Small intestine (tissue), 7 donors: ENCODE measurements around the gene HMGCLL1. TPM values are rescaled to one million over a fixed set of nuclear protein-coding genes. Genes with fewer than 3 reads are reported as not detected.

Experiments used
- DNase-seq, 2 donors: peaks; one replicate each; pipeline versions ENCODE4 v3.0.0 to v3.0.0-alpha.2; 2013
- FAIRE-seq: peaks from 2 replicates; lab custom pipeline; 2012; peaks lifted over from hg19 to GRCh38; lab: Jason Lieb, UNC
- H3K27ac ChIP-seq, 3 donors: one replicate each; pipeline ENCODE4 v1.5.1; 2013; ENCODE audit warnings: low read length in 2 of 3, mild to moderate bottlenecking in 2 of 3, control low read depth in 1 of 3, inconsistent platforms in 1 of 3, low read depth in 1 of 3, moderate library complexity in 1 of 3
- H3K27me3 ChIP-seq, 3 donors: one replicate each; pipeline ENCODE4 v1.6.1; 2013; ENCODE audit warnings: low read length in 3 of 3, inconsistent platforms in 1 of 3; ENCODE audit not compliant: control insufficient read depth in 3 of 3, insufficient read depth in 3 of 3
- H3K36me3 ChIP-seq, 3 donors: one replicate each; pipeline ENCODE4 v1.6.1; 2013; ENCODE audit warnings: low read length in 3 of 3, inconsistent platforms in 1 of 3, low read depth in 1 of 3, mild to moderate bottlenecking in 1 of 3, moderate library complexity in 1 of 3; ENCODE audit not compliant: control insufficient read depth in 3 of 3, insufficient read depth in 2 of 3
- H3K4me1 ChIP-seq, 3 donors: one replicate each; pipeline ENCODE4 v1.6.1; 2013; ENCODE audit warnings: low read length in 2 of 3, inconsistent platforms in 1 of 3, low read depth in 1 of 3, mild to moderate bottlenecking in 1 of 3, moderate library complexity in 1 of 3; ENCODE audit not compliant: control insufficient read depth in 3 of 3, insufficient read depth in 2 of 3
- H3K4me3 ChIP-seq, 3 donors: one replicate each; pipeline ENCODE4 v1.5.1; 2013; ENCODE audit warnings: low read length in 3 of 3, control low read depth in 1 of 3, inconsistent platforms in 1 of 3, low read depth in 1 of 3, mild to moderate bottlenecking in 1 of 3, moderate library complexity in 1 of 3
- H3K9me3 ChIP-seq, 2 donors: one replicate each; pipeline ENCODE4 v1.6.1; 2013; ENCODE audit warnings: low read depth in 1 of 2, low read length in 1 of 2; ENCODE audit not compliant: control insufficient read depth in 2 of 2, insufficient read depth in 1 of 2
- WGBS, 3 donors: extraction: QIAGEN DNeasy Blood & Tissue Kit; methylation state at CpG; one replicate each; pipeline ENCODE4 v1.1.7; 2013; 5-methylcytosine and 5-hydroxymethylcytosine counted together
- polyA plus RNA-seq, 4 donors: library from polyadenylated mRNA; stranded (reverse) in 3 of 4; unstranded in 1 of 4; fragments of 200-250 nt in 3 of 4; fragments of 120-200 nt in 1 of 4; gene quantifications; one replicate each; pipeline versions ENCODE4 v1.2.1 to v1.2.3, GENCODE V29; 2013
- donor health status: healthy with polysubstance abuse.
- donor health status: control.
- donor health status: control.
- donor health status: Bipolar disorder and iron deficiency.
- donor health status: healthy.

Gene HMGCLL1
- polyA plus RNA-seq, 4 donors = 0.75 to 1.2 (median 0.81) TPM; not detected in 1

DNA sequence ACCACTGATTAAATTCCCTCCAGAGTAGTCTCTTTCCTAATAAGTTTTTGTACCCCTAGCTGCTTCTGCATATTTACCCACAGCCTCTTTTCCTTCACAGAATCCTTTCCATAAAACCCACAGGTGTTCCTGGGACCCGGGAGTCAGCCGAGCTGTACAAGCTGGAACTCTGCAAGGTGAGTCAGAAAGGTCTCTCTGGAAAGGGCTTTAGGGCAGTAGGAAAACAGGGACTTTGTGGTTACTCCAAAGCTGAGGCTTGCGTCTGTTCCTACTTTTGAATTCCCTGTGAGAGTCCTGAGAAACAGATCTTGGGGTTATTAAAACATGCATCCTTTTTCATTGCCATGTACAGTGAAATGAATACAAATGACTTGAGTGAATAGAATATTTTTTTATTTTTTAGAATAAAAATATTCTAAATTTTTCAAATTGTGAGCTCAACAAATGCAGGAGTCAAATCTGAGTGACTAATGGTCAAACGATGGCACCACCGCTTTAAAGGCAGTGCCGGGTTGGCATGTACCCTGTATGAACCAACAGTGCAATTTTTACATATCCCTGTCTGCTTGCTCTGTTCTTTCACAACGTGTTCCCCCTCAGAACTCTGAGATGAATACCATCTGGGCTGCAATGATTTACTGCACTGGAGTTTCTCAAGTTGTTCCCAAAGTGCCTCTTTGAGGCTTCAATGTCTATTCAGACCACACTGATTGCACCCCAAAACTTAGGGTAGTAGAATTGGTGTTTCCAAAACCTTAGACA is 173.3 kb downstream of the HMGCLL1 start:
- Histone ChIP-seq H3K4me1 (no peaks in the 10 kb centered on the region), H3K9me3 (no peaks in the 10 kb centered on the region), H3K36me3 (no peaks in the 10 kb centered on the region), H3K27ac (no peak overlapping the region), H3K27me3 (no peaks in the 10 kb centered on the region), H3K4me3 (no peak overlapping the region)
- FAIRE-seq (no peak), DNase-seq (no peak)
- 73 to 81% (median 76%) methylated on average over 7 of the region's 7 CpGs for WGBS, 3 donors

DNA sequence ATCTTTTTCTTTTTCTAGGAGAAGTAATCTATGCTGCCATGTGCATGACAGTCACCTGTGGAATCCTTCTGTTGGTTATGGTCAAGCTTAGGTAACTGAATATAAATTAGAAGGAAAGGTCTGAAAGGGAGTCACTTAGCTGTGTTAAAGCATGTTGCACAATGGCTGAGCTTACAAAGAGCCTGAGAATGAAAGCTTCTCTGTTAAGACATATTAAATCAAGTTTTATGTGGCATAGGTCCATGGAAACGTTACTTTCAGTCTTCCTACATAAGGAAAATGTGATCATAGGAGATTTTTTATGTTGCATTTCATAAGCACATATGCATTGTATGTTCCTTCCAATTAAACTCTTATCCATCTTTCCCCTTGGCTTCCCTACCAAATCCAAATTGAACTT is 179.6 kb downstream of the HMGCLL1 start:
- DNase-seq (no peak), FAIRE-seq (no peak)
- H3K4me3 ChIP-seq = no peak overlapping the region
- H3K4me1 ChIP-seq = no peaks in the 10 kb centered on the region
- no peaks in the 10 kb centered on the region for H3K36me3 ChIP-seq
- H3K27me3 ChIP-seq = no peaks in the 10 kb centered on the region
- no peaks in the 10 kb centered on the region for H3K9me3 ChIP-seq
- 22 to 37% (median 24%) methylated on average over 1 of the region's 1 CpG for WGBS, 3 donors
- no peak overlapping the region for H3K27ac ChIP-seq

DNA sequence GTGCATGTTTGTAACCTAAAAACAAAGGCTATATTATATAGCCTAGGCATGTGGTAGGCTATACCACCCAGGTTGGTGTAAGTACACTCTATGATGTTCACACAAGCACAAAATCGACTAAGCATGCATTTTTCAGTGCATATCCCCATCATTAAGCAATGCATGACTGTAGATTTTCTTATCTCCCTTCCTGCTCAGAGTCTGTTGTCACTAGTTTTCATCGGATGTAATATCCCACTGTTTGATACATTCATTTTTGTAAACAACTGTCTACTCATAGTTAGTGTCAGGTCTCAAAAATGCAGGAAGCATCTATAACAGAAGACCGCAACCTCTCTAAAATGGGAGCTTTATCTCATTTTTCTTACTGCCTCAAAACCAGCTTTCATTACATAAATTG is 181.0 kb downstream of the HMGCLL1 start:
- Histone ChIP-seq H3K27me3 (no peaks in the 10 kb centered on the region), H3K4me1 (no peaks in the 10 kb centered on the region), H3K27ac (no peak overlapping the region), H3K4me3 (no peak overlapping the region), H3K9me3 (no peaks in the 10 kb centered on the region), H3K36me3 (no peaks in the 10 kb centered on the region)
- DNase-seq (no peak), FAIRE-seq (no peak)
- 59 to 66% (median 60%) methylated on average over 3 of the region's 3 CpGs for WGBS, 3 donors

DNA sequence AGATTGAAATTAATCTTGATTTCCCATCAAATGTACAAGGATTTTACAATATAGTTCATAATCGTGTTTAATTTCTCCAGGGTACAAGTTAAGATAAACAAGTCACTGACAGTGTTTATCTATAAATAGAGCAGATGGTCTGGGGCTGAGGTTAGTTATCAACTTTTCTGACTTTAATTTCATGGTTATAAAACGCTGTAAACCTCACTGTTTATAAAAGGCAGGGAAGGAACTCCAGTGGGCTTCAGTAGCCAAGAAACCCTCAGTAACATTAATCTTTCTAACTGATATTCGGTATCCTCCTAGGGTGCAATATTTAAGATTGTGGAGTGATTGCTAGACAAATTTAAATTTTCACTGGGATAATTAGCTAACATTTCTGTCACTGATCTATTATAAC is 183.1 kb downstream of the HMGCLL1 start:
- H3K4me1 ChIP-seq = no peaks in the 10 kb centered on the region
- no peak overlapping the region for H3K27ac ChIP-seq
- H3K9me3 ChIP-seq = no peaks in the 10 kb centered on the region
- DNase-seq = no peak
- no peaks in the 10 kb centered on the region for H3K27me3 ChIP-seq
- FAIRE-seq = no peak
- H3K4me3 ChIP-seq = no peak overlapping the region
- H3K36me3 ChIP-seq = no peaks in the 10 kb centered on the region
- WGBS, 3 donors = 22 to 34% (median 25%) methylated on average over 3 of the region's 3 CpGs

DNA sequence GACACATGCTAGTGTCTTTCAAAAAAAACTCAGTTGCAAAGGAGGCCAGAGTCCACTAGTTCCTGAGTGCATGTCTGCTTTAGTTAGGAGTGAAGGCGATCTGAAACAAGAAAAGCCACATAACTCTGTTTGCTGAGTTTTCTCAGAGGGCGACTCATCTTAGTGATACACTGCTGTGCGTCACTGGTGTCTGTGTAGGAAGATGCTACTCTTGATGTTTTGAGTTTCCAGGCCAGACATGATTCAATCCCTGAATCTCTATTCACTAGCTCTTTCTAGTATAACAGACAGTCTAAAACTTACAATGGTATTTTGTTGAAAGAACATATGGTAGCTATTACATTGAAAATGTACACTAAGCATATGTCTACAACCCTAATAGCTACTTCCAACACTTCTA is 190.8 kb downstream of the HMGCLL1 start:
- Histone ChIP-seq H3K36me3 (no peaks in the 10 kb centered on the region), H3K27me3 (no peaks in the 10 kb centered on the region), H3K9me3 (no peaks in the 10 kb centered on the region), H3K4me1 (no peaks in the 10 kb centered on the region), H3K4me3 (no peak overlapping the region), H3K27ac (no peak overlapping the region)
- WGBS, 3 donors = 69 to 78% (median 72%) methylated on average over 3 of the region's 3 CpGs
- FAIRE-seq = no peak
- DNase-seq = no peak
